ENCODE data around the gene PAK6.

DNA sequence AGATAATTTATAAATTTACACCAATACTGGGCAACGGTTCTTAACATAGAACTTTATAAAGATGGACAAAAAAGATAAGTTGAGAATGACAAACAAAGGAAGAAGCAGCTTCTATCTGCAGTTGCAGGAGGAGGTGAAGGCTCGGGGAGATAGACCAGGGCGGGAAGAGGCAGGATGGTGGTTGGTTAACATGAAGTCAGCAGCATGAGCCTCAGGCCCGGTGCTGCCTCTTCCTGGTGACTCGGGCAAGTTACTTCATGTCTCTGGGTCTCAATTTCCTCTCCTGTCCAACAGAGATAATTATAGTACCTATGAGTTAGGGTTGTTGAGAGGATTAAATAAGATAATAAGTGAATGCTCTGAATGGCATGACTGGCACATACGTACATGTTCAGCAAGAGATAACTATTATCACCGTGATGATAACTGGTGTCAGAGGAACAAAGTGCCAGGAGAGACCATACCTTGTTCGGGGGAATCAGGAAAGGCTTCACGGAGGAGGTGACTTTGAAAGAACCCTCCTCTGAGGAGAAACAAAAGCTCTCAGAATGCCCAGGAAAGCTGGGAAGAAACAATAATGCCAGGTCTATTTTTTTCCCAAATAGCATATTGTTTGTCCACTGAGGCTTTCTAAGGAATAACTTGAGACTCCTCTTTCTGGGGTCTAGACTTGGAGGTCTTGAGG lies 4.4 kb downstream of the PAK6 start:
- TF ChIP-seq, protein P1, sequence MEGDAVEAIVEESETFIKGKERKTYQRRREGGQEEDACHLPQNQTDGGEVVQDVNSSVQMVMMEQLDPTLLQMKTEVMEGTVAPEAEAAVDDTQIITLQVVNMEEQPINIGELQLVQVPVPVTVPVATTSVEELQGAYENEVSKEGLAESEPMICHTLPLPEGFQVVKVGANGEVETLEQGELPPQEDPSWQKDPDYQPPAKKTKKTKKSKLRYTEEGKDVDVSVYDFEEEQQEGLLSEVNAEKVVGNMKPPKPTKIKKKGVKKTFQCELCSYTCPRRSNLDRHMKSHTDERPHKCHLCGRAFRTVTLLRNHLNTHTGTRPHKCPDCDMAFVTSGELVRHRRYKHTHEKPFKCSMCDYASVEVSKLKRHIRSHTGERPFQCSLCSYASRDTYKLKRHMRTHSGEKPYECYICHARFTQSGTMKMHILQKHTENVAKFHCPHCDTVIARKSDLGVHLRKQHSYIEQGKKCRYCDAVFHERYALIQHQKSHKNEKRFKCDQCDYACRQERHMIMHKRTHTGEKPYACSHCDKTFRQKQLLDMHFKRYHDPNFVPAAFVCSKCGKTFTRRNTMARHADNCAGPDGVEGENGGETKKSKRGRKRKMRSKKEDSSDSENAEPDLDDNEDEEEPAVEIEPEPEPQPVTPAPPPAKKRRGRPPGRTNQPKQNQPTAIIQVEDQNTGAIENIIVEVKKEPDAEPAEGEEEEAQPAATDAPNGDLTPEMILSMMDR (IDR thresholded peaks at IDR 0.05; ENCODE audit: poor library complexity): no peak
- no peak for TF ChIP-seq EZH2phosphoT487 (IDR thresholded peaks at IDR 0.05; ENCODE audit: low read depth, severe bottlenecking, unreplicated experiment)

Data from hepatocyte (in vitro differentiated cells).